Upper lobe of right lung (tissue), 1 donor: ENCODE data around the gene PPY. TPM values are rescaled to one million over a fixed set of nuclear protein-coding genes. Genes with fewer than 3 reads are reported as not detected.
"Not testable (repeated sequence)": the region's sequence is repeated elsewhere in the genome, so short reads cannot be mapped to it uniquely, and the experiment has no call there.

Source experiments
- ATAC-seq: fragments of 200-7000 bp; cut with Tn5 transposase; one replicate; pipeline ENCODE4 v1.9.1; 2020; ENCODE audit warnings: mild to moderate bottlenecking, moderate library complexity
- DNase-seq: peaks from one replicate; pipeline ENCODE4 v3.0.0-alpha.2; 2020
- H3K27ac ChIP-seq: fragments of 200-600 bp; one replicate; pipeline ENCODE4 v1.8.0; 2022
- H3K27me3 ChIP-seq: fragments of 200-600 bp; one replicate; pipeline ENCODE4 v1.8.0; 2022; ENCODE audit warnings: mild to moderate bottlenecking
- H3K36me3 ChIP-seq: fragments of 200-600 bp; one replicate; pipeline ENCODE4 v1.8.0; 2022
- H3K4me1 ChIP-seq: fragments of 200-600 bp; one replicate; pipeline ENCODE4 v1.8.0; 2022
- H3K4me3 ChIP-seq: fragments of 200-600 bp; one replicate; pipeline ENCODE4 v1.8.0; 2022; ENCODE audit warnings: mild to moderate bottlenecking
- H3K9me3 ChIP-seq: fragments of 200-600 bp; one replicate; pipeline ENCODE4 v1.8.0; 2022
- intact Hi-C: fragments of 100-400 bp; cut with DNase I; formaldehyde crosslinking; loops from one replicate; pipeline ENCODE4 v1.11.0; 2022
- total RNA-seq: library from RNA; stranded (reverse); fragmentation: NEBNext Ultra II Directional; extraction: Animal tissue kit (Norgen Biotek cat#: 25700); gene quantifications from one replicate; pipeline ENCODE4 v1.2.1, GENCODE V29; 2021
- TF ChIP-seq, protein P1 (sequence below): fragments of 200-600 bp; IDR thresholded peaks from one replicate; pipeline ENCODE4 v1.8.0; 2022; ENCODE audit warnings: antibody characterized with exemption
- donor health status: DM: no; HTN: yes; CAD: no; lungs with severe emphysema.

The PPY gene
- total RNA-seq, 1 donor from 2014 or later: not detected

DNA sequence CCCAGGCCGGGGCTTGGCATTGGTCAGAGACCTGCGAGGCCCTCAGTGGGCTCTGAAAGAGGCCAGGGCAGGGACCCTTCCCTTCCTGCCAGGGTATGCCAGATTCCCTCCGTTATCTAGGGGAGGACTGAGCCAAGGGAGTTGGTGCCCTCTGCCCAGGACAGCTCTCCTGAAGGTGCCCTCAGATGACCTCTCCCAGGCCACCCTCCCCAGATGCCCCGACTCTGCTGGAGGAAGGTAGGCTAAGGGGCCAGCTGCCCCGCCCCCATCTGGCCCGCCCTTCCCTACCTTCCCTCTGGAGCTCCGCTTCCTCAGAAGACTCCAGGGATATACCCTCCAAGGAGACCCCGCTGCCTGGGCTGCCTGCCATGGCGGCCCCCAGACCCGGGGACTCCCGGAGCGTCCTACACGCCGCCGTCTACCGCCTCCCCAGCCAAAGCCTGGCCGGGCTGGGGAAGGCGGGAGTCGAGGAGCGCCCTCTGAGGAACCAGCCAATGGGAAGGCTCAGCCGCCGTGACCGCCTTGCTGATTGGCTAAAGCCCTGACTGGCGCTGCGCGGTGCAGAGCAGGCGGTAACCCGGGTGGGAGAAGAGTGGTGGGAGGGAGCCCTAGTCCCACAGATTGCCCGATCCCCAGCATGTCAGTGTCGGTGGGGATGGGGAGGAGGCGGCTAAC is 42.0 kb downstream of the PPY start:
- intact Hi-C loops: no loop called here
- Histone ChIP-seq H3K4me1 (peaks cover 11% of the 10 kb centered on the region), H3K27me3 (peaks cover 22% of the 10 kb centered on the region), H3K9me3 (no peaks in the 10 kb centered on the region), H3K36me3 (no peaks in the 10 kb centered on the region), H3K4me3 (peak overlapping the region; percentile 45), H3K27ac (no peak overlapping the region)
- DNase-seq (peak; percentile 91), ATAC-seq (peak; percentile 96)
- TF ChIP-seq, protein P1, sequence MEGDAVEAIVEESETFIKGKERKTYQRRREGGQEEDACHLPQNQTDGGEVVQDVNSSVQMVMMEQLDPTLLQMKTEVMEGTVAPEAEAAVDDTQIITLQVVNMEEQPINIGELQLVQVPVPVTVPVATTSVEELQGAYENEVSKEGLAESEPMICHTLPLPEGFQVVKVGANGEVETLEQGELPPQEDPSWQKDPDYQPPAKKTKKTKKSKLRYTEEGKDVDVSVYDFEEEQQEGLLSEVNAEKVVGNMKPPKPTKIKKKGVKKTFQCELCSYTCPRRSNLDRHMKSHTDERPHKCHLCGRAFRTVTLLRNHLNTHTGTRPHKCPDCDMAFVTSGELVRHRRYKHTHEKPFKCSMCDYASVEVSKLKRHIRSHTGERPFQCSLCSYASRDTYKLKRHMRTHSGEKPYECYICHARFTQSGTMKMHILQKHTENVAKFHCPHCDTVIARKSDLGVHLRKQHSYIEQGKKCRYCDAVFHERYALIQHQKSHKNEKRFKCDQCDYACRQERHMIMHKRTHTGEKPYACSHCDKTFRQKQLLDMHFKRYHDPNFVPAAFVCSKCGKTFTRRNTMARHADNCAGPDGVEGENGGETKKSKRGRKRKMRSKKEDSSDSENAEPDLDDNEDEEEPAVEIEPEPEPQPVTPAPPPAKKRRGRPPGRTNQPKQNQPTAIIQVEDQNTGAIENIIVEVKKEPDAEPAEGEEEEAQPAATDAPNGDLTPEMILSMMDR: no peak

DNA sequence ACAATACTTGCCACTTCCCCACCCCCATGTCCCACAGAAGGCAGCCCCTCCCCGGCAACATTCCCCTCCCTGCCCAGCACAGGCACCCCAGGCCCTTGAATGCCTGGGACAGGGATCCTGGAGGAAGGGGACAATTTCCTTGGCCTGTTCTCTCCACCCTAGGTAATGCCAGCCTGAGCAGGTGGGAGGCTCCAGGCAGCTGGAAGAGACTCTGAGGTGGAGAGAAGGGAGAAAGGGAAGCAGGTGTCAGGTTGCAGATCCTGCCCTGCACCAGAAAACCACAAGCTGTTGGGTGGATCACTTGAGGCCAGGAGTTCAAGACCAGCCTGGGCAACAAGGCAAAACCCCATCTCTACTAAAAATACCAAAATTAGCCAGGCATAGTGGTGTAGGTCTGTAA is 43.8 kb downstream of the PPY start:
- TF ChIP-seq, protein P1: no peak
- H3K9me3 ChIP-seq: no peaks in the 10 kb centered on the region
- peaks cover 5% of the 10 kb centered on the region for H3K27me3 ChIP-seq
- no peak overlapping the region for H3K27ac ChIP-seq
- H3K36me3 ChIP-seq: no peaks in the 10 kb centered on the region
- DNase-seq (no peak), ATAC-seq (no peak)
- intact Hi-C loops: no loop called here
- no peak overlapping the region for H3K4me3 ChIP-seq
- H3K4me1 ChIP-seq: peaks cover 11% of the 10 kb centered on the region

DNA sequence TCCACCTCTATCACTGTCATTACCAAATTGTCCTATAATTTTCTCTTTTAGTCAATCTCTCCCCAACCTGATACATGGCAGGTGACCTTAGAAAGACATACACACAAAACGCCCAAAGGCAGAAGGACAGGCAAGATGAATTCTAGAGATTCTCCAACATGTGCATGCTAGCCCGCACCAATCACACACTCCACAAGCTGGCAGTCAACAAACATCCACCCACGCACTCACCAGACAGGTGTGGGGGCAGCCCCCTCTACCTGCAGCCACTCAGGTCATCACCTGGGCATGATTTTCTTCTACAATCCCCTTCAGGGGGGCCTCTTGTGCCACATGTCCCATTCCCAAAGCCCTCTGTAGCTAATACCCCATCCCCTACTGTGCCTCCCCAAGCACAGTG is 44.4 kb downstream of the PPY start:
- intact Hi-C loops: no loop called here
- Histone ChIP-seq H3K4me1 (peaks cover 11% of the 10 kb centered on the region), H3K4me3 (no peak overlapping the region), H3K27ac (no peak overlapping the region), H3K9me3 (no peaks in the 10 kb centered on the region), H3K36me3 (no peaks in the 10 kb centered on the region), H3K27me3 (peaks cover 5% of the 10 kb centered on the region)
- TF ChIP-seq, protein P1: no peak
- ATAC-seq (no peak), DNase-seq (no peak)

DNA sequence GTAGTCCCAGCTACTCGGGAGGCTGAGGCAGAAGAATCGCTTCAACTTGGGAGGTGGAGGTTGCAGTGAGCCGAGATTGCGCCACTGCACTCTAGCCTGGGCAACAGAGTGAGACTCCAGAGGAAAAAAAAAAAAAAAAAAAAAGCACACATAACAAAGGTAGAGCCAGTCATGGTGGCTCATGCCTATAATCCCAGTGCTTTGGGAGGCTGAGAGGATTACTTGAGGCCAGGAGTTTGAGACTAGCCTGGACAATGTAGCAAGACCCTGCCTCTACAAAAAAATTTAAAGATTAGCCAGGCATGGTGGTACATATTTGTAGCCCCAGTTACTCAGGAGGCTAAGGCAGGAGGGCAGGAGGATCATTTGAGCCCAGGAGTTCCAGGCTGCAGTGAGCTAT is 47.8 kb downstream of the PPY start:
- H3K36me3 ChIP-seq, H3K27ac ChIP-seq, ATAC-seq, intact Hi-C loops, H3K4me1 ChIP-seq, H3K27me3 ChIP-seq, DNase-seq, H3K9me3 ChIP-seq, H3K4me3 ChIP-seq: not testable (repeated sequence)

DNA sequence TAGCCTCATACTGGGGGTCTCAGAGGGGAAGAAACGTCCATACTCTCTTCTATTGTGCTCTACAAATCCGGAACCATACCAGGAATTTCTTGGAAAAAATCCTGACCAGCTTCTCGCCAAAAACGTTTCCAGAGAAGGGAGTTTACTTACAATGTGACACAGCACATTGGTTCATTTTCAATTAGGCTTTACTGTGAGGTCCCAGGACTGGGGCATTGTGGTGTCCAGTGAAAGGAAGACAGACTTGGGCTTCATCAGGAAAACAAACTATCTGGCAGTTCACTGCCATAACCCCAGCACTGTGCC is 49.7 kb downstream of the PPY start:
- DNase-seq: no peak
- Histone ChIP-seq H3K4me3 (no peak overlapping the region), H3K27me3 (no peaks in the 10 kb centered on the region), H3K27ac (no peak overlapping the region), H3K4me1 (no peaks in the 10 kb centered on the region), H3K9me3 (no peaks in the 10 kb centered on the region), H3K36me3 (no peaks in the 10 kb centered on the region)
- intact Hi-C loops: no loop called here
- no peak for ATAC-seq
- TF ChIP-seq, protein P1: no peak

DNA sequence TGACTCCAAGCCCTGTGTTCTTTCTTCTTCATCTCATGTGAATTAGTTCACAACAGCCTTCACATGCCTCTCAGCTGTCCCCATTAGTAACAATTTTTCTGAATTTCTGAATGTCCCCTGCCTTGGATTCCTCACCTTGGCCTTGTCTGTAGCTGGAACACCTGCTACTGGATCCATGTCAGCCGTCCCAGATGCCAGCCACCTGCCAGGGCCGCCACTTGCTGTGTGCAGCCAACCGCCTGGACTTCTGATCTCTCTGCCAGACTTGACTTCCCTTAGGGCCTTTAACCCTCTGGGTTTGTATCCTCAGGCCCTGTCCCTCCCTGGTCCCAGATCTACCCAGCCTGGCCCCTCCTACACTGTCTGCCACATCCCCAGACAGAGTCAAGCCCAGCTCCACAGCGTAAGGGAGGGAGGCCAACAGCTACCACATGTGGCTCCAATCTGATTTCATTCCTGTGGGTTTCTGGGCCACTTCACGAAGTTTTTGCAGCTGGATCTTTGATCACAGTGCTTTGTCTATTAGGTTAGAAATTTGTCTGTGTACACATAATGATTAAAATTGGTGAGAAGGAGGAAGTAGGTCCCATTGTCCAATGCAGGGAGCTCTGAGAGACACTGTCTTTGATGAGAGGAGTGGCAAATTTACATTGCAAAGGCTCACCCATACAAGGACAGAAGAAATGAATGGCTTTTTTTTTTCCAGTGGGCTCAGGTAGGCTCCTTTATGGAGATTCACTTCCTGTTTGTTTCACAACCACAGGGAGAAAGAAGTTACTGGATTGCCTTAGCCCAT is 50.2 kb downstream of the PPY start:
- ATAC-seq: no peak
- no peaks in the 10 kb centered on the region for H3K4me1 ChIP-seq
- H3K9me3 ChIP-seq: no peaks in the 10 kb centered on the region
- intact Hi-C loops: no loop called here
- H3K4me3 ChIP-seq: no peak overlapping the region
- DNase-seq: no peak
- TF ChIP-seq, protein P1: no peak
- H3K27me3 ChIP-seq: no peaks in the 10 kb centered on the region
- no peaks in the 10 kb centered on the region for H3K36me3 ChIP-seq
- H3K27ac ChIP-seq: no peak overlapping the region
